GM19099 (cell line): ENCODE results near the gene SMCO3.

ENCODE experiments used
- POLR2A ChIP-seq: IDR thresholded peaks from 3 replicates; pipeline ENCODE4 v1.6.1; 2011; ENCODE audit warnings: low read depth; ENCODE audit not compliant: insufficient read length; ENCODE audit errors: extremely low read depth

Gene SMCO3

GRCh38 chr12:14773685-14774073, 40.3 kb downstream of the SMCO3 start:
- no peak for TF ChIP-seq POLR2A

GRCh38 chr12:14772946-14773345, 41.0 kb downstream of the SMCO3 start:
- no peak for TF ChIP-seq POLR2A

GRCh38 chr12:14771651-14772137, 42.3 kb downstream of the SMCO3 start:
- no peak for TF ChIP-seq POLR2A

- peak; percentile 100 for TF ChIP-seq POLR2A
Measured at GRCh38 chr12:14770496-14771461, 43.2 kb downstream of the SMCO3 start.

GRCh38 chr12:14769969-14770495, 44.0 kb downstream of the SMCO3 start:
- TF ChIP-seq POLR2A = peak; percentile 84

GRCh38 chr12:14769466-14769968, 44.5 kb downstream of the SMCO3 start:
- TF ChIP-seq POLR2A = no peak

- TF ChIP-seq POLR2A = no peak
Measured at GRCh38 chr12:14768823-14769405, 45.1 kb downstream of the SMCO3 start.

- no peak for TF ChIP-seq POLR2A
Measured at GRCh38 chr12:14767617-14768016, 46.4 kb downstream of the SMCO3 start.

- TF ChIP-seq POLR2A = peak; percentile 25
Measured at GRCh38 chr12:14766649-14767215, 47.2 kb downstream of the SMCO3 start.

GRCh38 chr12:14765398-14765797, 48.6 kb downstream of the SMCO3 start:
- no peak for TF ChIP-seq POLR2A

- TF ChIP-seq POLR2A = no peak
Measured at GRCh38 chr12:14756334-14757143, 57.4 kb downstream of the SMCO3 start.
